Measurements from ENCODE around the gene PRUNE1. TPM values are rescaled to one million over a fixed set of nuclear protein-coding genes. Genes with fewer than 3 reads are reported as not detected.

PRUNE1 gene
- total and polyA plus RNA-seq, 2 experiments from 2014 or later: 51.6 to 52.2 TPM

DNA sequence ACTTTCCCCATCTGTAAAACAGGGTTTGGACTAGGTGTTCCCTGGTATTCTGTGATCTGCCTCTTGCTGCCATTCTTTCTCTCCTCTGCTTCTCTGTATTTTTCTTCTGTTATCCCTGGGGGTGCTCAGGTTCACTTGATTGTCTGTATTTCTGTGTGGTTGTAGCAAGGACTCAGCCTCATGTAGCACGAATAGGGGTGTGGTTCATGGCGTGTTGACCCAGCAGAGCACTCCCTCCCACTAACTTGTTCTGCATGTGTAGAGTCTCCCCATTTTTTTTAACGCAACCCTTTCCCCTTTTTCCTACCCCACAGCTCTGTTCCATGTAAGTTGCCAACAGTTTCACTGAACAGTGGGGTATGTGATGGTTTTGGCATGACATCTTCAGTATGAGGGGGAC is 26.9 kb downstream of the PRUNE1 start:
- no peak overlapping the region for H3K4me3 ChIP-seq
- no peaks in the 10 kb centered on the region for H3K27me3 ChIP-seq
- TF ChIP-seq, protein P1, sequence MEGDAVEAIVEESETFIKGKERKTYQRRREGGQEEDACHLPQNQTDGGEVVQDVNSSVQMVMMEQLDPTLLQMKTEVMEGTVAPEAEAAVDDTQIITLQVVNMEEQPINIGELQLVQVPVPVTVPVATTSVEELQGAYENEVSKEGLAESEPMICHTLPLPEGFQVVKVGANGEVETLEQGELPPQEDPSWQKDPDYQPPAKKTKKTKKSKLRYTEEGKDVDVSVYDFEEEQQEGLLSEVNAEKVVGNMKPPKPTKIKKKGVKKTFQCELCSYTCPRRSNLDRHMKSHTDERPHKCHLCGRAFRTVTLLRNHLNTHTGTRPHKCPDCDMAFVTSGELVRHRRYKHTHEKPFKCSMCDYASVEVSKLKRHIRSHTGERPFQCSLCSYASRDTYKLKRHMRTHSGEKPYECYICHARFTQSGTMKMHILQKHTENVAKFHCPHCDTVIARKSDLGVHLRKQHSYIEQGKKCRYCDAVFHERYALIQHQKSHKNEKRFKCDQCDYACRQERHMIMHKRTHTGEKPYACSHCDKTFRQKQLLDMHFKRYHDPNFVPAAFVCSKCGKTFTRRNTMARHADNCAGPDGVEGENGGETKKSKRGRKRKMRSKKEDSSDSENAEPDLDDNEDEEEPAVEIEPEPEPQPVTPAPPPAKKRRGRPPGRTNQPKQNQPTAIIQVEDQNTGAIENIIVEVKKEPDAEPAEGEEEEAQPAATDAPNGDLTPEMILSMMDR (IDR thresholded peaks at IDR 0.05; ENCODE audit: low read depth, low read length): no peak
- peaks cover 24% of the 10 kb centered on the region for H3K36me3 ChIP-seq
- no peaks in the 10 kb centered on the region for H3K9me3 ChIP-seq (ENCODE audit: low read depth)
- H3K4me1 ChIP-seq (ENCODE audit: low read depth): peaks cover 12% of the 10 kb centered on the region
- no peak for DNase-seq (ENCODE audit: low read depth in 1 of 2, low spot score in 1 of 2)
- peak overlapping the region; percentile 28 for H3K27ac ChIP-seq

DNA sequence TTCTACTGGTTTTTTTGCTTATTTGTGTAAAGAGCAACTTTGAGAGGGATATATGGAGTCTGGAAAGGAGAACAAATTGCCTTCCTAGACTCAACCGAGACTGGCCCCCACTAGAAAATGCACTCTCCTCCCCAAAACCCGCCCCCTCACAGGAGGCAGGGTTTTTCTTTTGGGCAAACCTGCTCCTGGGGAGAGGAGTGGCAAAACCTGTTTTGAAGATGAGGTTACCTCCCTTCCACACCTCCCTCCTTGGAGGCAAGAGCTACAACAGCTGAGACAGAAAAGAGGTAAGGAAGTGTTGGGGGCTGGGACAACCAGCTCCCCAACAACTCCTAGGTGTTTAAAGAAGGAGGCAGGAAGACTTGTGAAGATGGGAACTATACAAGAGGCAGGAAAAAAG is 28.1 kb downstream of the PRUNE1 start, which contains the start of gene BNIPL:
Gene BNIPL, plus strand, starts transcription at position 231 of the 400 bp plus-strand sequence. Its CDS starts 140 bp downstream, at position 371.
- H3K4me1 ChIP-seq (ENCODE audit: low read depth): peaks cover 12% of the 10 kb centered on the region
- TF ChIP-seq, protein P1 (IDR thresholded peaks at IDR 0.05; ENCODE audit: low read depth, low read length): no peak
- no peaks in the 10 kb centered on the region for H3K27me3 ChIP-seq
- peak within 1 kb of the TSS; percentile 28 for H3K27ac ChIP-seq
- DNase-seq (ENCODE audit: low read depth in 1 of 2, low spot score in 1 of 2): no peak
- no peak within 1 kb of the TSS for H3K4me3 ChIP-seq
- peaks cover 23% of the 10 kb centered on the region for H3K36me3 ChIP-seq
- H3K9me3 ChIP-seq (ENCODE audit: low read depth): no peaks in the 10 kb centered on the region

DNA sequence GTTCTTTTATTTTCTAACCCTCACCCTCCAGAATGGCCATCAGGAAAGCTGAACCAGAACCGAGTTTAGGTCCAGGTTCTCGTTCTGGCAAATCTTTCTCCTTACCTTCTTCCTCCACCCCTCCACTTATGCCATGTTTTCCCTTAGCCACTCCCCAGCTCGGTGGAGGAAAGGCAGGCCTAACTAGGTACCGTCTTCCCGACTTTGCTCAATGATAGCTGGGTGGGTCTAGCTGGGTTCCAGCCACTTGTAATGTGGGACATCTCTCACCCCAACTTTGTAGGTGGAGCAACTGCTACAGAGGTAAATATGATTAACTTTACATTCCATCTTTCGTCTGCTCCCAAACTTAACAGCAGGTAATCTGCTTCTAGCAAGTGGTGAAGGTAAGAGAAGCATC is 28.8 kb downstream of the PRUNE1 start:
- Histone ChIP-seq H3K4me1 (ENCODE audit: low read depth) (peaks cover 12% of the 10 kb centered on the region), H3K36me3 (peaks cover 17% of the 10 kb centered on the region), H3K27ac (no peak overlapping the region), H3K9me3 (ENCODE audit: low read depth) (no peaks in the 10 kb centered on the region), H3K27me3 (no peaks in the 10 kb centered on the region), H3K4me3 (no peak overlapping the region)
- DNase-seq (ENCODE audit: low read depth in 1 of 2, low spot score in 1 of 2): no peak
- TF ChIP-seq, protein P1 (IDR thresholded peaks at IDR 0.05; ENCODE audit: low read depth, low read length): no peak

DNA sequence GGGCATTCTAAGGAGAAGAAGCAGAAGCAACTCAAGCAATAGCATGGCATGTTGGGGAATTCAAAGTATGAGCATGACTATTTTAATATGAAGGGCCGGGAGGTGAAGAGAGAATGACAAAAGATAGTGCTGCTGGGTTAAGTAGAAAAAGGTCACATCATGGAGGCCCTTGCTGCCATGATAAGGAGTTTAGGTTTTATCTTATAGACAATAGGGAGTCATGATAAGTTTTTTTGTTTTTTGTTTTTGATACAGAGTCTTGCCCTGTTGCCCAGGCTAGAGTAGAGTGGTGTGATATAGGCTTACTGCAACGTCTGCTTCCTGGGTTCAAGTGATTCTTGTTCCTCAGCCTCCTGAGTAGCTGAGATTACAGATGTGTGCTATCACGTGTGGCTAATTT is 31.3 kb downstream of the PRUNE1 start:
- TF ChIP-seq, protein P1 (IDR thresholded peaks at IDR 0.05; ENCODE audit: low read depth, low read length): no peak
- peak in 1 of 2 donors; percentile 47 for DNase-seq (ENCODE audit: low read depth in 1 of 2, low spot score in 1 of 2)
- H3K4me3 ChIP-seq: no peak overlapping the region
- no peaks in the 10 kb centered on the region for H3K9me3 ChIP-seq (ENCODE audit: low read depth)
- H3K4me1 ChIP-seq (ENCODE audit: low read depth): peaks cover 12% of the 10 kb centered on the region
- H3K27me3 ChIP-seq: no peaks in the 10 kb centered on the region
- peaks cover 8% of the 10 kb centered on the region for H3K36me3 ChIP-seq
- H3K27ac ChIP-seq: peak overlapping the region; percentile 84

DNA sequence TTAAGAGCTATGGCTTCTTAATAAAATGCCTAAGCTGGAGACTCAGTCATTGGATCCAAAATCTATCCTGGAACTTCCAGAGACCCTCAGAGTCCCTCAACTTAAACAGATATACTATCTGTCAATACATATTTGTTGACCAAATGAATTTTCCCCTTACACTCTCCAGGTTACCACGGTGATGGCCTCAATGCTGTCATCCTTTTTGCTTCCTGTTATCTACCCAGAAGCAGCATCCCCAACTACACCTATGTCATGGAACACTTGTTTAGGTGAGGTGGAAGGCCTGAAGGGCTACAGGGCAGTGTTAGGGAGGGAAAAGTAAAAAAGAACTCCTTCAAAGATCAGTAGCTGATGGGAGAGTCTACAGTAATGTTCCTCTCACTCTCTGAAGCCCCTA is 34.9 kb downstream of the PRUNE1 start:
- H3K9me3 ChIP-seq (ENCODE audit: low read depth): no peaks in the 10 kb centered on the region
- no peak overlapping the region for H3K27ac ChIP-seq
- no peaks in the 10 kb centered on the region for H3K36me3 ChIP-seq
- DNase-seq (ENCODE audit: low read depth in 1 of 2, low spot score in 1 of 2): no peak
- H3K4me3 ChIP-seq: no peak overlapping the region
- H3K27me3 ChIP-seq: no peaks in the 10 kb centered on the region
- peaks cover 12% of the 10 kb centered on the region for H3K4me1 ChIP-seq (ENCODE audit: low read depth)
- TF ChIP-seq, protein P1 (IDR thresholded peaks at IDR 0.05; ENCODE audit: low read depth, low read length): no peak

DNA sequence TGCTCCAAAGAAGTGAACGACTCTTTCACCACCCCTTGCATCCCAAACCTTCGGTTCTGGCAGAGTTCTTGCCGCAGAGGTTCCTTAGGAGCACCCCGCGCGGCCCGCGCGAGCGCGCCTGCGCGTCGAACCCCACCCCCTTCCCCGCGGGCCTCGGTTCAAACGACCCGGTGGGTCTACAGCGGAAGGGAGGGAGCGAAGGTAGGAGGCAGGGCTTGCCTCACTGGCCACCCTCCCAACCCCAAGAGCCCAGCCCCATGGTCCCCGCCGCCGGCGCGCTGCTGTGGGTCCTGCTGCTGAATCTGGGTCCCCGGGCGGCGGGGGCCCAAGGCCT is 39.3 kb downstream of the PRUNE1 start, which contains the start of gene C1orf56:
Gene C1orf56, plus strand, starts transcription at position 161 of the 334 bp plus-strand sequence. Its CDS starts 97 bp downstream, at position 258.
- Histone ChIP-seq H3K27ac (peak within 1 kb of the TSS; percentile 59), H3K9me3 (ENCODE audit: low read depth) (no peaks in the 10 kb centered on the region), H3K36me3 (no peaks in the 10 kb centered on the region), H3K4me3 (peak within 1 kb of the TSS; percentile 65), H3K27me3 (no peaks in the 10 kb centered on the region), H3K4me1 (ENCODE audit: low read depth) (peaks cover 18% of the 10 kb centered on the region)
- DNase-seq (ENCODE audit: low read depth in 1 of 2, low spot score in 1 of 2): peak; percentile 77 to 82
- TF ChIP-seq, protein P1 (IDR thresholded peaks at IDR 0.05; ENCODE audit: low read depth, low read length): no peak

Measured in cardiac muscle cell (in vitro differentiated cells and primary cell).